NCI-H446 (cell line): ENCODE measurements around the gene GID4.

Experiments used
- DNase-seq, 2 experiments: peaks; one replicate each; lab custom pipeline; 2025; lab: John Stamatoyannopoulos, UW

GID4 gene

GRCh38 chr17:18016426-18016825 lies 22.8 kb upstream of the GID4 start:
- no peak for DNase-seq

DNA sequence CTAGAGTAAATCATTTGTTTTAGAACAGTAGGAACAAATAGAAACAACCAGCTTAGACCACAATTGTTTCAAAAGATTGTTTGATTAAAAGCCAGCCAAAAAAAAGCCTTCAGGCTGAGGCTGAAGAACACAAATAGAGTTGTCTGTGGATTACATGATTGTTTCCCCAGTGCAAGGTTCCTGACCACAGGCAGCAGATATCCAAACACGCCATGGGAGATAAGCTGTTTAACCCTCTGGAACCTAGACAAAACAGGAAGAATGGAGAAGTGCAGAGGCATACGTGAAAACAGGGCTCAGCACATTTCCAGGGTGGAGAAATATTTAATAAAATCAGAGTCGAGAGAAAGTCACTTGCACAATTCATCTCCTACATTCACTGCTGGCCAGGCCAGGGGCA lies 21.2 kb upstream of the GID4 start:
- DNase-seq = no peak

DNA sequence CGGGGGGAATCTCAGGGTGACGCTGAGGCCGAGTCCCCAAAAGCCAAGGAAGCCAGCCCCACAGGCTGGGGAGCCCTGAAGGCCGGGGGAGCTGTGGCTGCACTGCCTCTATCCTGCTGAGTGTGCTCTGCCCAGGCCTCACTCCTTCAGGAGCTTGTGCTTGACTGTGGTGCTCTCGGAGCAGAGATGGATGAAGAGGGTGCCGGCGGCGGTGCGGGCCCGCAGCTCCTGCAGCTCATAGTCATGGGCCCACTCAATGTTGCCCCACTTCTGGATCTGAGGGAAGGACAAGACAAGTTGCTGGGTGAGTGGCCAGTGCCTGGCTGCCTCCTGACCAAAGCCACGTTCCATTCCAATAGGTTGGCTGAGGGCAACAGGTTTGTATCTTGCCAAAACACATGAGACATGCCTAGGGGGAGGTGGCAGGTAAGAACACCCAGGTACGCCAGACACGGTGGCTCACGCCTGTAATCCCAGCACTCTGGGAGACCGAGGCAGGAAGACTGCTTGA lies 20.7 kb upstream of the GID4 start:
- DNase-seq = no peak

DNA sequence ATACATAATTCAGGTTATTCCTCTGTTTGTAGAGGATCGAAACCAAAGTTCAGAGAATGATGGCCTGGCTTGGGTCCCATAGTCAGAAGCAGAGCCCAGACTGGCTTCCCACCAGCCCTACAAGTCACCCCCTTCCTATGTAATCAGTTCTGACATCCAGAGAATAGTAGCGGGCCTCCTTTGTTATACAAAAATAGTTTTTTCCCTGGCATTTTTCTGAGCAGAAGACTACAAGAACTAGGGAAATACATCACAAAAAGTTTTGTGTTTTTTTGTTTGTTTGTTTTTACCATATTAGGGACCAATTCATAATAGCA lies 19.4 kb upstream of the GID4 start:
- DNase-seq = no peak

- DNase-seq = no peak
Measured at GRCh38 chr17:18020971-18021370, 18.2 kb upstream of the GID4 start.

DNA sequence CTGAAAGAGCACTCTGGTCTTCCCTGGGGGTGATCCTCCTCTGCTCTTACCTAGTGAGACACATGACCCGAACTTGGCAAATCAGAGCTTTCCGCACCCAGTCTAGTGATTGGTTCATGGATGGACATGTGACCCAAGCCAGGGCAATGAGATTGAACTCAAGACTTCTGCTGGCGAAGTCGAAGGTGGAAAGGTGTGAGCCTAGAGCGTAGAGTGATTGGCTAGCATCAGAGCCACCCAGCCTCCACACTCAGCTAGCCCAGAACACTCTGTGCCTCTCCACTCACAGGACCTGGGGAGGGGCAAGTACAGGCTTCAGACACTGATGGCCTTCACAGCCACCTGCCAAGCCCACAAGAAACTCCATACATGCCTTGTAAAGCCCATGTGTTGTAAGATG lies 17.8 kb upstream of the GID4 start:
- DNase-seq = no peak

GRCh38 chr17:18025241-18025944 lies 13.8 kb upstream of the GID4 start:
- no peak for DNase-seq

GRCh38 chr17:18025945-18026776 lies 13.0 kb upstream of the GID4 start:
- DNase-seq = peak in 1 of 2 experiments; percentile 72

GRCh38 chr17:18027280-18027679 lies 11.9 kb upstream of the GID4 start:
- no peak for DNase-seq

DNA sequence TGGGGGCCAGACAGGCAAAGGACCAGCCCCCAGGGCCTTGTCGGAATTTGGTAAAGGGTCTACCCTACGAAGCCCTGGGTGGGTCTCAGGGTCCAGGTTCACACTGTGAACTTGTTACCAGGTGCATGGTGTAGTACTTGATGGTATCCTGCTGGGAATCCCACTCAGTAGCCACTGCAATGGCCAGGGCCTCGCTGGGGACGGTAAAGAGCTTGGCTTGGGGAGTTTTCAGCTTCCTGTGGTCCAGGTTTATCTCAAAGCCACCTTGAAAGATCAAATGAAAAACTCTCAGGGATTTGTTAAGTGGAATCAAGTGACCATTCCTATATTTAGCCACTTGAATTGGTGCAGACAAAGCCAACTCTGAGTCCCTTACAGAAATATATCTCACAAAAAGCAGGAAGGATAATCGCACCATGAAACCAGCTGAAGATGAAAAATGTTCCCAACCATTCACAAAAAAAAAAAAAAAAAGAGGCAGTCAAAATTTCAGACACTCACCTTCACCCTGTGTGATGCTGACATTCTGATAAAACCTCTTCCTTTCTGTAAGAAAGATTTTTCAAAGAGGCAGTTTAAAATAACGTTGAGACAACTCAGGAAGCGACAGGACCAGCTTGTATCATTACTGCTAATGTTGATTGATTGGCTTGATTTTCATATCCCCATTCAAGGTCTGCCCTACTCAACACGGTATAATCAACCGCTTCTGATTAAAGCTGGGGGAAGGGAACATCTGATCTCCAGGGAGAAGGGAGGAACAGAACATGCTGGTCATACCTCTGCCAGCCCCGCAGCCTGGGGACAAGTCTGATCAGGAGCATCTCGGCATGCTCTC lies 10.9 kb upstream of the GID4 start:
- no peak for DNase-seq

DNA sequence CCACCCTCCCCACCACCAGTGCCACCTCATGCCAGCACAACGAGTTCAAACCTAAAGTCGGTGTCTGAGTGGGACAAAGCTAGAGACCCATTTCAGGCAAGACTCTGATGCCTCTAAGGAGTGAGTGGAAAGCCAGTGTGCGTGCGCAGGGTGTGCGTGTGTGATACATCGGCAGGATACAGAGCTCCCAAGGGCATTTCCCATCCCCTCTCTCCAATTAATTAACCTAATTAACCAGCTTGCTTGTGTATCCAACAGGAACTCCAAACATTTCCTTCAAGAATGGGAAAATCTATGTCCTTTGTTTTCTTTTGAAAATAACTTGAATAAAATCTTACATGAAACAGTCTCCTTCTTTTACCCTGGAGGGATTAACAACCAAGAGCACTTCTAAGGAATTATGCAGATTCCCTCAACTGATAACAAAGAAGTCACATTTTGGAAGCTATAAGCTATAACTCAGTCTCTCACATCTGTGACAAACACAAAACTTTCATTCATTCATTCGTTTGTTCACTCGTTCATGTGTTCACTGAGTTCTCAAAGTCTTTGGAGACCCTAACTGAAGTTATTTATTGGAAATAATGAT lies 10.2 kb upstream of the GID4 start:
- no peak for DNase-seq

DNA sequence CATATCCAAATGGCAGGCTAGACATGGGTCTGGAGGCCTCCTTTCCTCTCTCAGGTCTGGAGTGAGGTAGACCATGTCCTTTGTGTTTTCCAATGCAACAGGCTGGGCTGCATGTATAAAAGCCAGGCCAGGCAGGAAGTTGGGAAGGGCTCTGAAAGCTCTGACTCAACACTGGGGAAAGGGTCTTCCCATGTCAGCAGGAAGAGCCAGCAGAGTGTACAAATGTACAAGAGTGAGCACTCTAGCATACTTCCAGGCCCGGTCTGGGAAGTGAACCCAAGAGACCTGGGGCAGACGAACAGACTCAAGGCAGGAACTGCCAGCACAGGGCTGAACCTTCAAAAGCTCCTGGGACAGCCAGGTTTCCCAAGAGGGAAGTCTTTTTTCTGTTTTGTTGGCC lies 7.3 kb upstream of the GID4 start:
- no peak for DNase-seq

DNA sequence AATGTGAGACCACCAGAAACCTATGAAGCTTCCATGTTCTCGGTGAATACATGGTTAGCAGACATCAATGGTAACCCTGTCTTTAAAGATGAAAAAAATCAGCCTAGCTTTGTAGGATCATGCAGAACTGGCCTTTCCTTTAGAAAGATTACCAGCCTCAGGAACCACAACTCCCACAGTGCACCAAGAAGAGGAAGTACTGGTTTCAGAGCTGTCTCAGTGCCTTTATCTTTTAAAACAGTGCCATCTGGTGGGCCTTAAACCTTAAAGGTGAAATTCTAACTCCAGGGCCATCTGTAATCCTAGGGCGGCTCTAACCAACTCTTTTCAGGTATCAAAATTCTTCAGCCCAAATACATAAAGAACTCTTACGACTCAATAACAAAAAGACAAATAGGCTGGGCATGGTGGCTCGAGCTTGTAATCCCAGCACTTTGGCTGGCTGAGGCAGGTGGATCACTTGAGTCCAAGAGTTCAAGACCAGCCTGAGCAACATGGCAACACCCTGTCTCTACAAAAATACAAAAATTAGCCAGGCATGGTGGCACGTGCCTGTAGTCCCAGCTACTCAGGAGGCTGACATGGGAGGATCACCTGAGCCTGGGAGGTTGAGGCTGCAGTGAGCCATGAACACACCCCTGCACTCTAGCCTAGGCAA lies 5.6 kb upstream of the GID4 start:
- DNase-seq = peak; percentile 38 to 84

- no peak for DNase-seq
Measured at GRCh38 chr17:18035704-18036103, 3.5 kb upstream of the GID4 start.

DNA sequence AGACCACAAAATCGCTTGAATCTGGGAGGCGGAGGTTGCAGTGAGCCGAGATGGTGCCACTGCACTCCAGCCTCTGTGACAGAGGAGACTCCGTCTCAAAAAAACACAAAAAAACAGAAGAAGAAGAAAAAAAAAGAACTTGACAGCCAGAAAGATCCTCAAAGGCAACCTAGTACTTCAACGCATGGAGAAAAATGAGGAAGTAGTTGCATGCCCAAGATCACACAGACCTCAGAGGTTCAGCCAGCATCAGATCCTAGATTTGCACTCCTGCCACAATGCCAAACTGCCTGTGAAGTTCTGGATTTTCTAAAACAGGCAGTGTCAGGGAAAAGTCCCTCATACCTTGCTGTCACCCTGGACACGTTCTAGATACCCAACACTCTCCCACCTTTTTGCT lies 1.7 kb upstream of the GID4 start:
- DNase-seq = no peak

- DNase-seq = no peak
Measured at GRCh38 chr17:18038149-18038850, 908 bp upstream of the GID4 start.

DNA sequence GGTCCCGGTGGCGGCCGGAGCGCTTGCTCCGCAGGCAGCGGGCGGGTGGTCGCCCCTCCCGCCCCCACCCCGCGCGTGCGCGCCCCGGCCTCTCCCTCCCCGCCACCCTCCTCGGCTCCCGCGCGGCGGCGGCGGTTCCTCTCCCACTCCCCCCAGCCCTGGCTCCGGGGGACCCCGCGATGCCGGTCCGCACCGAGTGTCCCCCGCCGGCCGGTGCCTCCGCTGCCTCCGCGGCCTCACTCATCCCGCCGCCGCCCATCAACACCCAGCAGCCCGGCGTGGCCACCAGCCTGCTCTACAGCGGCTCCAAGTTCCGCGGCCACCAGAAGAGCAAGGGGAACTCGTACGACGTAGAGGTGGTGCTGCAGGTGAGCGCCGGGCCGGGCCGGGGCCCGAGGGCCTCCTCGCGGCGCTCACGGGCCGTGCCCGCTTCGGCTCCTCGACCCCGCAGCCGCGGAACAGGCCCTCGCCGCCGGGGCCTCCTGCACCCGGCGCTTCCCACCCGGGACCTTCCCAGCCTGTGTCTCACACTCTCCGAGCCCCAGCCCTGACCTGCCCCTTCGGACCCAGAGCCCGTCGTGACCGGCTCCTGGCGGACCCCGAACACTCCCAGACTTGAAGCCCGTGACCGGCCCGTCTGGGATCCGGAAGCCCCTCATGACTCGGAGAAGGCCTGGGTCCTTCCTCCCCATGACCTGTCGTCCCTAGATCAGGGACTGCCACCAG lies 490 bp downstream of the GID4 start:
- no peak for DNase-seq

GRCh38 chr17:18040261-18040858 lies 1.2 kb downstream of the GID4 start:
- DNase-seq = no peak

- no peak for DNase-seq
Measured at GRCh38 chr17:18041776-18042175, 2.6 kb downstream of the GID4 start.

DNA sequence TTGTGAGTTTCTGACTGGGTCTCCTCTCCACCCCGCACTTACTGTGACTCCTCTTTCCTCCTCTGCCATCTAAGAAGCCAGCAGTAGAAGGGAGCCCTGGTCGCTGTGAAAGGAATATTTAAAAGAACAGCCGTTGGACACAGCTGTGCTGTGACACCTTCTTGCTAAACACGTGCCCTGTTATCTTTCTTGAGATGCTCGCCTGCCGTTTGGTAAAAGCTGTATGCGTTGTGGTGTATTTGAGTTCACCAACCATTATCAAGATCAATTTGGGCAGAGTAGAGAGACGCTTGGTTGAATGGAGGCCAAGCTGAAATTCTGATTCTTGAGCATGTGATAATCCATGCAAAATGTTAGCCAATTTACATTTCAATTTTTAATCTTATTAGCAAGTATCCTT lies 3.8 kb downstream of the GID4 start:
- DNase-seq = no peak
